OCI-LY7 (cell line): ENCODE data around the gene CNTRL.

Source experiments
- EZH2phosphoT487 ChIP-seq: fragments of 200-600 bp; sonication (generic); IDR thresholded peaks from 2 replicates; pipeline ENCODE4 v1.6.1; 2018; ENCODE audit warnings: low read depth, borderline replicate concordance, mild to moderate bottlenecking, mixed run types, antibody characterized with exemption, low read length, moderate library complexity, mixed read lengths
- TF ChIP-seq, protein P1 (sequence below): fragments of 200-600 bp; sonication (generic); conservative IDR thresholded peaks from 2 replicates; pipeline ENCODE4 v1.5.1; 2014; ENCODE audit warnings: mild to moderate bottlenecking, antibody characterized with exemption, low read length, moderate library complexity, mixed read lengths

DNA sequence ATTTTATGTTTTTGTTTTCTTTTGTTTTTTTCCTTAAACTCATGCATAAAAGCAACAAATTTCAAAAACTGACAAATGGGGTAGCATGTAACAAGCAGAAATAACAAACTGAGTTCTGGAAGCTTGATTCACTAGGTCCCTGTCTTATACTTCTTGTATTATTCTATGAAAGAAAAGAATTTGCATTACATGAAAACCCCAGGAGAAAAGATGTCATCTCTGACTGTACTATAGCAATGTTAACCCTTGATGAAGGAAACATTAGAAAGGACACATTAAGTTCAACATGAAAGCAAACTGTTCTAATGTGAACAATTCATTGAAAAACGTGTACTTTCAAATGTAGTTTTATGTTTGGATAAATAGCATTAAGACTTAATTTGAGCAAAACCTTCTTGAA is 117.8 kb downstream of the CNTRL start:
- TF ChIP-seq, protein P1, sequence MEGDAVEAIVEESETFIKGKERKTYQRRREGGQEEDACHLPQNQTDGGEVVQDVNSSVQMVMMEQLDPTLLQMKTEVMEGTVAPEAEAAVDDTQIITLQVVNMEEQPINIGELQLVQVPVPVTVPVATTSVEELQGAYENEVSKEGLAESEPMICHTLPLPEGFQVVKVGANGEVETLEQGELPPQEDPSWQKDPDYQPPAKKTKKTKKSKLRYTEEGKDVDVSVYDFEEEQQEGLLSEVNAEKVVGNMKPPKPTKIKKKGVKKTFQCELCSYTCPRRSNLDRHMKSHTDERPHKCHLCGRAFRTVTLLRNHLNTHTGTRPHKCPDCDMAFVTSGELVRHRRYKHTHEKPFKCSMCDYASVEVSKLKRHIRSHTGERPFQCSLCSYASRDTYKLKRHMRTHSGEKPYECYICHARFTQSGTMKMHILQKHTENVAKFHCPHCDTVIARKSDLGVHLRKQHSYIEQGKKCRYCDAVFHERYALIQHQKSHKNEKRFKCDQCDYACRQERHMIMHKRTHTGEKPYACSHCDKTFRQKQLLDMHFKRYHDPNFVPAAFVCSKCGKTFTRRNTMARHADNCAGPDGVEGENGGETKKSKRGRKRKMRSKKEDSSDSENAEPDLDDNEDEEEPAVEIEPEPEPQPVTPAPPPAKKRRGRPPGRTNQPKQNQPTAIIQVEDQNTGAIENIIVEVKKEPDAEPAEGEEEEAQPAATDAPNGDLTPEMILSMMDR, result no peak
- no peak for TF ChIP-seq EZH2phosphoT487
